HepG2 (cell line): ENCODE results near the gene C5orf47. TPM values are rescaled to one million over a fixed set of nuclear protein-coding genes. Genes with fewer than 3 reads are reported as not detected.

Experiments used
- FOXA3 ChIP-seq: IDR thresholded peaks from 2 replicates; pipeline ENCODE4 v1.6.1; 2016; ENCODE audit warnings: missing genetic modification reagents, missing compliant biosample characterization
- NR2F6 ChIP-seq, 2 experiments: IDR thresholded peaks; 2 replicates each; pipeline ENCODE4 v1.6.1; 2016; ENCODE audit warnings: antibody characterized with exemption in 1 of 2, mild to moderate bottlenecking in 1 of 2
- PCBP2 ChIP-seq: fragments of 200-400 bp; formaldehyde crosslinking; optimal IDR thresholded peaks from 2 replicates; pipeline ENCODE3; 2018; ENCODE audit warnings: low read length, low read depth; ENCODE audit not compliant: poor library complexity, severe bottlenecking
- SNAPC5 ChIP-seq: sonication (generic); formaldehyde crosslinking; IDR thresholded peaks from 2 replicates; pipeline ENCODE4 v1.8.1; 2023; ENCODE audit warnings: mild to moderate bottlenecking, missing genetic modification reagents, borderline replicate concordance
- TAF1 ChIP-seq: sonication (generic); formaldehyde crosslinking; IDR thresholded peaks from 2 replicates; pipeline ENCODE4 v1.4.0; 2020; ENCODE audit warnings: missing genetic modification reagents
- TCF12 ChIP-seq, 2 experiments: fragments of 450-650 bp in 1 of 2; sonication (generic) in 1 of 2; formaldehyde crosslinking in 1 of 2; IDR thresholded peaks; 2 replicates each; pipeline versions ENCODE4 v1.6.1 to v1.8.0; 2017 to 2022; ENCODE audit warnings: antibody characterized with exemption in 1 of 2, mild to moderate bottlenecking in 1 of 2, missing genetic modification reagents in 1 of 2, moderate library complexity in 1 of 2
- TFDP1 ChIP-seq: IDR thresholded peaks from 2 replicates; pipeline ENCODE4 v1.6.1; 2016; ENCODE audit warnings: missing compliant biosample characterization, missing genetic modification reagents, borderline replicate concordance
- ZHX2 ChIP-seq, 2 experiments: sonication (generic) in 1 of 2; formaldehyde crosslinking in 1 of 2; IDR thresholded peaks; 2 replicates each; pipeline versions ENCODE4 v1.6.1 to v1.9.0; 2014 to 2022; ENCODE audit warnings: antibody characterized with exemption in 1 of 2, borderline replicate concordance in 1 of 2, inconsistent platforms in 1 of 2, low read depth in 1 of 2, missing genetic modification reagents in 1 of 2
- ZNF207 ChIP-seq: fragments of 450-650 bp; IDR thresholded peaks from 2 replicates; pipeline ENCODE4 v1.6.1; 2016; ENCODE audit warnings: antibody characterized with exemption, borderline replicate concordance
- ZNF30 ChIP-seq: sonication (generic); formaldehyde crosslinking; IDR thresholded peaks from 2 replicates; pipeline ENCODE4 v1.5.0; 2020; ENCODE audit warnings: mild to moderate bottlenecking, missing genetic modification reagents
- ZNF678 ChIP-seq: sonication (generic); formaldehyde crosslinking; IDR thresholded peaks from 2 replicates; pipeline ENCODE4 v1.4.0; 2020; ENCODE audit warnings: mild to moderate bottlenecking, missing genetic modification reagents
- polyA plus RNA-seq, 8 experiments: library from polyadenylated mRNA; depleted of rRNA in 3 of 8; stranded (reverse) in 7 of 8; unstranded in 1 of 8; fragments of >200 nt; fragmentation: Illumina TruSeq in 4 of 8; extraction: Trizol in 4 of 8; gene quantifications; 2 replicates each; pipeline versions ENCODE4 v1.2.1 to v1.2.3, GENCODE V29; 2011 to 2016; ENCODE audit warnings: low read depth in 4 of 8, missing spikeins in 1 of 8, mixed read lengths in 1 of 8; ENCODE audit not compliant: insufficient read depth in 1 of 8
- total RNA-seq, 5 experiments: library from RNA; depleted of rRNA; stranded (reverse); fragments of >200 nt; fragmentation: Illumina TruSeq; extraction: Trizol; gene quantifications; 2 replicates each; pipeline ENCODE4 v1.2.3, GENCODE V29; 2016; ENCODE audit warnings: low read depth in 1 of 5
- TF ChIP-seq, protein P1 (sequence below): sonication (generic); formaldehyde crosslinking; IDR thresholded peaks from 2 replicates; pipeline ENCODE4 v1.4.0; 2020; ENCODE audit warnings: mild to moderate bottlenecking, low read depth, missing genetic modification reagents
- TF ChIP-seq, protein P2 (sequence below): sonication (generic); formaldehyde crosslinking; IDR thresholded peaks from 2 replicates; pipeline ENCODE4 v1.4.0; 2020; ENCODE audit warnings: missing genetic modification reagents, mild to moderate bottlenecking, borderline replicate concordance
- TF ChIP-seq, protein P3 (sequence below), 2 experiments: sonication (generic) in 1 of 2; formaldehyde crosslinking in 1 of 2; IDR thresholded peaks; 2 replicates each; pipeline versions ENCODE4 v1.4.0 to v1.6.1; 2018 to 2020; ENCODE audit warnings: missing genetic modification reagents in 2 of 2, borderline replicate concordance in 1 of 2, low read depth in 1 of 2, mild to moderate bottlenecking in 1 of 2, missing biosample characterization in 1 of 2

C5orf47 gene
- total and polyA plus RNA-seq, 2 of the 13 experiments (the other 11 are each of a cell fraction or from before 2014, with no cell fraction given), result not detected

- TF ChIP-seq ZHX2 (IDR thresholded peaks at IDR 0.05; ENCODE audit: low read depth) (no peak), ZHX2 (CRISPR knock-in tag; IDR thresholded peaks at IDR 0.05; ENCODE audit: borderline replicate concordance) (no peak), SNAPC5 (no peak), ZNF207 (no peak), ZNF678 (CRISPR knock-in tag) (0 out of 2 replicates have a peak, but pooled peaks have one; percentile 20), NR2F6 (IDR thresholded peaks at IDR 0.05) (no peak), NR2F6 (CRISPR knock-in tag; IDR thresholded peaks at IDR 0.05) (0 out of 2 replicates have a peak, but pooled peaks have one; percentile 6), TCF12 (IDR thresholded peaks at IDR 0.05) (no peak), TCF12 (CRISPR knock-in tag; IDR thresholded peaks at IDR 0.05) (no peak), ZNF30 (CRISPR knock-in tag) (no peak), TAF1 (CRISPR knock-in tag) (peak; percentile 4; the same call in 1 of the 2 replicates), FOXA3 (CRISPR knock-in tag) (no peak), TFDP1 (0 out of 2 replicates have a peak, but pooled peaks have one; percentile 1), PCBP2 (no peak)
- TF ChIP-seq, protein P1, sequence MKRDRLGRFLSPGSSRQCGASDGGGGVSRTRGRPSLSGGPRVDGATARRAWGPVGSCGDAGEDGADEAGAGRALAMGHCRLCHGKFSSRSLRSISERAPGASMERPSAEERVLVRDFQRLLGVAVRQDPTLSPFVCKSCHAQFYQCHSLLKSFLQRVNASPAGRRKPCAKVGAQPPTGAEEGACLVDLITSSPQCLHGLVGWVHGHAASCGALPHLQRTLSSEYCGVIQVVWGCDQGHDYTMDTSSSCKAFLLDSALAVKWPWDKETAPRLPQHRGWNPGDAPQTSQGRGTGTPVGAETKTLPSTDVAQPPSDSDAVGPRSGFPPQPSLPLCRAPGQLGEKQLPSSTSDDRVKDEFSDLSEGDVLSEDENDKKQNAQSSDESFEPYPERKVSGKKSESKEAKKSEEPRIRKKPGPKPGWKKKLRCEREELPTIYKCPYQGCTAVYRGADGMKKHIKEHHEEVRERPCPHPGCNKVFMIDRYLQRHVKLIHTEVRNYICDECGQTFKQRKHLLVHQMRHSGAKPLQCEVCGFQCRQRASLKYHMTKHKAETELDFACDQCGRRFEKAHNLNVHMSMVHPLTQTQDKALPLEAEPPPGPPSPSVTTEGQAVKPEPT (CRISPR knock-in tag), result no peak
- TF ChIP-seq, protein P2, sequence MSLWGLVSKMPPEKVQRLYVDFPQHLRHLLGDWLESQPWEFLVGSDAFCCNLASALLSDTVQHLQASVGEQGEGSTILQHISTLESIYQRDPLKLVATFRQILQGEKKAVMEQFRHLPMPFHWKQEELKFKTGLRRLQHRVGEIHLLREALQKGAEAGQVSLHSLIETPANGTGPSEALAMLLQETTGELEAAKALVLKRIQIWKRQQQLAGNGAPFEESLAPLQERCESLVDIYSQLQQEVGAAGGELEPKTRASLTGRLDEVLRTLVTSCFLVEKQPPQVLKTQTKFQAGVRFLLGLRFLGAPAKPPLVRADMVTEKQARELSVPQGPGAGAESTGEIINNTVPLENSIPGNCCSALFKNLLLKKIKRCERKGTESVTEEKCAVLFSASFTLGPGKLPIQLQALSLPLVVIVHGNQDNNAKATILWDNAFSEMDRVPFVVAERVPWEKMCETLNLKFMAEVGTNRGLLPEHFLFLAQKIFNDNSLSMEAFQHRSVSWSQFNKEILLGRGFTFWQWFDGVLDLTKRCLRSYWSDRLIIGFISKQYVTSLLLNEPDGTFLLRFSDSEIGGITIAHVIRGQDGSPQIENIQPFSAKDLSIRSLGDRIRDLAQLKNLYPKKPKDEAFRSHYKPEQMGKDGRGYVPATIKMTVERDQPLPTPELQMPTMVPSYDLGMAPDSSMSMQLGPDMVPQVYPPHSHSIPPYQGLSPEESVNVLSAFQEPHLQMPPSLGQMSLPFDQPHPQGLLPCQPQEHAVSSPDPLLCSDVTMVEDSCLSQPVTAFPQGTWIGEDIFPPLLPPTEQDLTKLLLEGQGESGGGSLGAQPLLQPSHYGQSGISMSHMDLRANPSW (CRISPR knock-in tag), result no peak
- TF ChIP-seq, protein P3, sequence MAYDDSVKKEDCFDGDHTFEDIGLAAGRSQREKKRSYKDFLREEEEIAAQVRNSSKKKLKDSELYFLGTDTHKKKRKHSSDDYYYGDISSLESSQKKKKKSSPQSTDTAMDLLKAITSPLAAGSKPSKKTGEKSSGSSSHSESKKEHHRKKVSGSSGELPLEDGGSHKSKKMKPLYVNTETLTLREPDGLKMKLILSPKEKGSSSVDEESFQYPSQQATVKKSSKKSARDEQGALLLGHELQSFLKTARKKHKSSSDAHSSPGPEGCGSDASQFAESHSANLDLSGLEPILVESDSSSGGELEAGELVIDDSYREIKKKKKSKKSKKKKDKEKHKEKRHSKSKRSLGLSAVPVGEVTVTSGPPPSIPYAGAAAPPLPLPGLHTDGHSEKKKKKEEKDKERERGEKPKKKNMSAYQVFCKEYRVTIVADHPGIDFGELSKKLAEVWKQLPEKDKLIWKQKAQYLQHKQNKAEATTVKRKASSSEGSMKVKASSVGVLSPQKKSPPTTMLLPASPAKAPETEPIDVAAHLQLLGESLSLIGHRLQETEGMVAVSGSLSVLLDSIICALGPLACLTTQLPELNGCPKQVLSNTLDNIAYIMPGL (CRISPR knock-in tag; IDR thresholded peaks at IDR 0.05; ENCODE audit: borderline replicate concordance in 1 of 2, low read depth in 1 of 2), result 0 out of 4 replicates have a peak, but pooled peaks of 1 of the 2 experiments have one; percentile 46
Measured at GRCh38 chr5:173973616-173973969, 15.4 kb upstream of the C5orf47 start (continued).
